Right lobe of liver (tissue), 4 donors: ENCODE measurements around the gene CYB561D2.

Experiments
- CTCF ChIP-seq, 4 donors: fragments of 200-600 bp in 3 of 4; fragments of 450-650 bp in 1 of 4; IDR thresholded peaks; one replicate each; pipeline versions ENCODE4 v1.5.1 to v1.8.0; 2016 to 2022; ENCODE audit warnings: antibody characterized with exemption in 4 of 4, mild to moderate bottlenecking in 2 of 4
- POLR2A ChIP-seq: fragments of 450-650 bp; IDR thresholded peaks from one replicate; pipeline ENCODE4 v1.6.1; 2017; ENCODE audit warnings: antibody characterized with exemption, mild to moderate bottlenecking
- donor health status: DM: no; HTN: no; CAD: no.
- donor health status: DM: no; HTN: no; CAD: no.
- donor health status: DM: no; HTN: yes; CAD: no.

- TF ChIP-seq CTCF (IDR thresholded peaks at IDR 0.05) (no peak), POLR2A (peak; percentile 92)
These were observed 13.3 kb upstream of the CYB561D2 start for GRCh38 chr3:50337175-50337861.
